ENCODE results near the gene OR6C70. TPM values are rescaled to one million over a fixed set of nuclear protein-coding genes. Genes with fewer than 3 reads are reported as not detected.

The OR6C70 gene
- total and polyA plus RNA-seq, 2 of the 13 experiments (the other 11 are each of a cell fraction or from before 2014, with no cell fraction given), result not detected

DNA sequence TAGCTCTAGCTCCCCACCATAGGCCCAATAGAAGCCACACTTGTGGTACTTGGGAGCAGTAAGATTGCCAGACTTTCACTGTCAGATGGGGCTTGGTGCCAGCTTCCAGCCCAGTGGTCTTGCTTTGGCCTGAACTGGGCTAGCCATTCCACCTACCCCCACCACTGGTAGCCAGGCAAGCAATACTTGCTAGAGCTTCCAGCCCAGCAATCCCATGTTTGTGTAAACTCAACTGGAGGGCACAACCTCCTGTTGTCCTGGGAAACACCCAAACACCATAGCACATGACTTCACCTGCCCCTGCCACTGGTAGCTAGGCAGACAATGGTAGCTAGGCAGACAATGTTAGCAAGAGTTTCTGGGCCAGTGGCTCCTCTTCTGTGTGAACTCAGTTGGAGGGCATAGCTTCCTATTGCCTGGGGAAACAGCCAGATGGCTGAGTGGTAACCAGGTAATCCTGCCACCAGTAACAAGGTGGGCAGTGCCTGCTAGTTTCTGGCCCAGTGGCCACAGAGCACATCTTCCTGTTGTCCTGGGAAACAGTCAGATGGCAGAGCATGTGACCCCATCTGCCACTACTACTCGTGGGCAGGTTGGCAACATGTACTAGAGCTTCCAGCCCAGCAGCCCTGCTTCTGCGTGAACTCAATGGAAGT lies 49.5 kb downstream of the OR6C70 start:
- peaks cover 3% of the 10 kb centered on the region; the same call in 1 of the 2 replicates for H3K4me1 ChIP-seq (ENCODE audit: insufficient read depth, low read length)
- DNase-seq (ENCODE audit: low spot score) (no peak), ATAC-seq (no peak), FAIRE-seq (no peak)
- no peak for TF ChIP-seq BRD4 (CRISPR knock-in tag; IDR thresholded peaks at IDR 0.05)
- H3K27ac ChIP-seq (ENCODE audit: extremely low read length, insufficient read depth, low read length), result no peak overlapping the region
- ChIA-PET CTCF (ENCODE audit: low intra/inter-chr PET ratio, low total read pairs) (no interaction called here), POLR2A (no interaction called here)
- no peaks in the 10 kb centered on the region for H3K79me2 ChIP-seq (ENCODE audit: insufficient read depth, low read length)
- no TSS peak for BruUV-seq (replicated peaks)
- no peaks in the 10 kb centered on the region for H3K27me3 ChIP-seq (ENCODE audit: control insufficient read depth in 1 of 2, insufficient read depth in 2 of 2, low read length in 2 of 2)
- WGBS (ENCODE audit: low lambda C conversion rate), result 44% methylated on average over 2 of the region's 2 CpGs
- intact Hi-C loops (cut with micrococcal nuclease; ENCODE audit: unreplicated experiment) (no loop called here), in situ Hi-C loops (cut with HindIII; ENCODE audit: extremely low pct_ligation_motif_present, low pct_unique_long_range_greater_than_20kb) (no loop called here)
- H3K4me2 ChIP-seq (ENCODE audit: low read depth, low read length), result no peak overlapping the region
- H3K4me3 ChIP-seq (replicated peaks in 1 of 3; ENCODE audit: insufficient read depth in 1 of 3, low read depth in 2 of 3, low read length in 3 of 3), result no peak overlapping the region
- H2AFZ ChIP-seq (ENCODE audit: low read length), result no peak overlapping the region
- H3K9ac ChIP-seq (ENCODE audit: insufficient read depth, low read depth, low read length), result no peak overlapping the region
- no peaks in the 10 kb centered on the region for H3K36me3 ChIP-seq (replicated peaks in 1 of 2; ENCODE audit: control insufficient read depth in 1 of 2, insufficient read depth in 2 of 2, low read length in 2 of 2)
- H3K9me3 ChIP-seq (ENCODE audit: low read length), result no peaks in the 10 kb centered on the region
- H4K20me1 ChIP-seq (ENCODE audit: insufficient read depth, low read length), result no peaks in the 10 kb centered on the region

Other genes with a start within 250 kb of the OR6C70 start
- gene OR10A7, start 249.1 kb downstream of the OR6C70 start, total RNA-seq (2016; rRNA removed; fragmentation: Illumina TruSeq; extraction: Trizol), result not detected in 2 replicates
- gene OR10A7, start 249.1 kb downstream of the OR6C70 start, polyA plus RNA-seq (2011; rRNA removed), result not detected in 2 replicates
- gene OR6C74, start 225.5 kb downstream of the OR6C70 start, total RNA-seq (2016; rRNA removed; fragmentation: Illumina TruSeq; extraction: Trizol), result not detected in 2 replicates
- gene OR6C74, start 225.5 kb downstream of the OR6C70 start, polyA plus RNA-seq (2011; rRNA removed), result not detected in 2 replicates
- gene OR6C6, start 173.6 kb downstream of the OR6C70 start, total RNA-seq (2016; rRNA removed; fragmentation: Illumina TruSeq; extraction: Trizol), result not detected in 2 replicates
- not detected in 2 replicates for gene OR6C6, start 173.6 kb downstream of the OR6C70 start, polyA plus RNA-seq (2011; rRNA removed)
- gene OR6C1, start 155.8 kb downstream of the OR6C70 start, total RNA-seq (2016; rRNA removed; fragmentation: Illumina TruSeq; extraction: Trizol), result not detected in 2 replicates
- gene OR6C1, start 155.8 kb downstream of the OR6C70 start, polyA plus RNA-seq (2011; rRNA removed), result not detected in 2 replicates
- gene OR6C3, start 139.4 kb downstream of the OR6C70 start, total RNA-seq (2016; rRNA removed; fragmentation: Illumina TruSeq; extraction: Trizol), result not detected in 2 replicates
- not detected in 2 replicates for gene OR6C3, start 139.4 kb downstream of the OR6C70 start, polyA plus RNA-seq (2011; rRNA removed)
- gene OR6C75, start 107.2 kb downstream of the OR6C70 start, total RNA-seq (2016; rRNA removed; fragmentation: Illumina TruSeq; extraction: Trizol), result not detected in 2 replicates
- not detected in 2 replicates for gene OR6C75, start 107.2 kb downstream of the OR6C70 start, polyA plus RNA-seq (2011; rRNA removed)
- not detected in 2 replicates for gene OR6C65, start 69.6 kb downstream of the OR6C70 start, total RNA-seq (2016; rRNA removed; fragmentation: Illumina TruSeq; extraction: Trizol)
- gene OR6C65, start 69.6 kb downstream of the OR6C70 start, polyA plus RNA-seq (2011; rRNA removed), result not detected in 2 replicates
- gene OR6C76, start 43.9 kb downstream of the OR6C70 start, total RNA-seq (2016; rRNA removed; fragmentation: Illumina TruSeq; extraction: Trizol), result not detected in 2 replicates
- not detected in 2 replicates for gene OR6C76, start 43.9 kb downstream of the OR6C70 start, polyA plus RNA-seq (2011; rRNA removed)
- gene OR6C2, start 26.1 kb downstream of the OR6C70 start, total RNA-seq (2016; rRNA removed; fragmentation: Illumina TruSeq; extraction: Trizol), result not detected in 2 replicates
- gene OR6C2, start 26.1 kb downstream of the OR6C70 start, polyA plus RNA-seq (2011; rRNA removed), result not detected in 2 replicates
- gene OR6C68, start 22.2 kb upstream of the OR6C70 start, total RNA-seq (2016; rRNA removed; fragmentation: Illumina TruSeq; extraction: Trizol), result not detected in 2 replicates
- gene OR6C68, start 22.2 kb upstream of the OR6C70 start, polyA plus RNA-seq (2011; rRNA removed), result not detected in 2 replicates
- not detected in 2 replicates for gene OR6C4, start 79.5 kb upstream of the OR6C70 start, total RNA-seq (2016; rRNA removed; fragmentation: Illumina TruSeq; extraction: Trizol)
- gene OR6C4, start 79.5 kb upstream of the OR6C70 start, polyA plus RNA-seq (2011; rRNA removed), result not detected in 2 replicates
- gene OR2AP1, start 102.3 kb upstream of the OR6C70 start, total RNA-seq (2016; rRNA removed; fragmentation: Illumina TruSeq; extraction: Trizol), result not detected in 2 replicates
- gene OR2AP1, start 102.3 kb upstream of the OR6C70 start, polyA plus RNA-seq (2011; rRNA removed), result not detected in 2 replicates
- gene OR10P1, start 166.8 kb upstream of the OR6C70 start, total RNA-seq (2016; rRNA removed; fragmentation: Illumina TruSeq; extraction: Trizol), result not detected in 2 replicates
- gene OR10P1, start 166.8 kb upstream of the OR6C70 start, polyA plus RNA-seq (2011; rRNA removed), result not detected in 2 replicates
- 0.24 and 0.75 TPM in 2 replicates for gene ITGA7, start 237.8 kb upstream of the OR6C70 start, total RNA-seq (2016; rRNA removed; fragmentation: Illumina TruSeq; extraction: Trizol)
- 0.65 and 1.8 TPM in 2 replicates for gene ITGA7, start 237.8 kb upstream of the OR6C70 start, polyA plus RNA-seq (2011; rRNA removed)
- 95.3 and 99.7 TPM in 2 replicates for gene BLOC1S1, start 245.9 kb upstream of the OR6C70 start, total RNA-seq (2016; rRNA removed; fragmentation: Illumina TruSeq; extraction: Trizol)
- gene BLOC1S1, start 245.9 kb upstream of the OR6C70 start, polyA plus RNA-seq (2011; rRNA removed), result 50.5 and 55.1 TPM in 2 replicates